OCI-LY7 (cell line): Measurements from ENCODE around the gene USP46. TPM values are rescaled to one million over a fixed set of nuclear protein-coding genes. Genes with fewer than 3 reads are reported as not detected.

Experiments used
- BruUV-seq: library from RNA; stranded (reverse); fragments of 400-500 nt; replicated peaks from 2 replicates; lab custom pipeline; 2021; lab: Mats Ljungman, UMichigan
- CTCF ChIA-PET: fragments of 300-600 bp; sonication (Branson Sonifier 250); formaldehyde crosslinking; loops from one replicate; lab custom pipeline; 2022; ENCODE audit warnings: antibody characterized with exemption; ENCODE audit not compliant: unreplicated experiment; lab: Charles Lee
- POLR2A ChIA-PET: fragments of 300-600 bp; sonication (Branson Sonifier 250); formaldehyde crosslinking; loops from one replicate; lab custom pipeline; 2022; ENCODE audit warnings: antibody characterized with exemption; lab: Charles Lee
- DNase-seq: peaks from one replicate; pipeline ENCODE4 v3.0.0-alpha.2; 2015; ENCODE audit warnings: low spot score
- H2AFZ ChIP-seq: fragments of 200-600 bp; sonication (generic), shearing (Covaris generic); 2 replicates; pipeline ENCODE4 v1.6.1; 2014; ENCODE audit warnings: mild to moderate bottlenecking, antibody characterized with exemption, low read length, moderate library complexity
- H3K27ac ChIP-seq: fragments of 200-600 bp; sonication (generic); 2 replicates; pipeline ENCODE4 v1.5.1; 2014; ENCODE audit warnings: mixed run types, low read depth, mild to moderate bottlenecking, moderate library complexity, low read length, inconsistent platforms; ENCODE audit not compliant: poor library complexity, severe bottlenecking
- H3K36me3 ChIP-seq: fragments of 200-600 bp; sonication (generic); 2 replicates; pipeline ENCODE4 v1.6.1; 2014; ENCODE audit warnings: mild to moderate bottlenecking, antibody characterized with exemption, low read length, moderate library complexity, mixed read lengths; ENCODE audit not compliant: insufficient read depth
- H3K4me1 ChIP-seq: fragments of 200-600 bp; sonication (generic); 2 replicates; pipeline ENCODE4 v1.5.1; 2014; ENCODE audit warnings: mild to moderate bottlenecking, low read length; ENCODE audit not compliant: insufficient read depth, poor library complexity, severe bottlenecking
- H3K4me2 ChIP-seq: fragments of 200-600 bp; sonication (generic); 2 replicates; pipeline ENCODE4 v1.6.1; 2014; ENCODE audit warnings: mild to moderate bottlenecking, low read length
- H3K4me3 ChIP-seq: fragments of 200-600 bp; sonication (generic); 2 replicates; pipeline ENCODE4 v1.5.1; 2014; ENCODE audit warnings: mild to moderate bottlenecking, low read depth, low read length; ENCODE audit not compliant: poor library complexity, severe bottlenecking
- H3K79me2 ChIP-seq: fragments of 200-600 bp; sonication (generic); 2 replicates; pipeline ENCODE4 v1.6.1; 2016; ENCODE audit warnings: low read depth, mild to moderate bottlenecking, low read length, moderate library complexity, mixed read lengths; ENCODE audit not compliant: insufficient read depth
- H3K9me2 ChIP-seq: fragments of 200-600 bp; sonication (generic); 2 replicates; pipeline ENCODE4 v1.6.1; 2016; ENCODE audit warnings: mild to moderate bottlenecking, low read length, mixed read lengths; ENCODE audit not compliant: insufficient read depth
- H3K9me3 ChIP-seq: fragments of 200-600 bp; sonication (generic); 2 replicates; pipeline ENCODE4 v1.6.1; 2014; ENCODE audit warnings: mild to moderate bottlenecking, mixed run types, low read length, mixed read lengths
- H4K20me1 ChIP-seq: fragments of 200-600 bp; sonication (generic); 2 replicates; pipeline ENCODE4 v1.6.1; 2014; ENCODE audit warnings: mild to moderate bottlenecking, antibody characterized with exemption, low read length, moderate library complexity, mixed read lengths; ENCODE audit not compliant: insufficient read depth
- CTCF ChIP-seq: fragments of 200-600 bp; sonication (generic); conservative IDR thresholded peaks from 2 replicates; pipeline ENCODE4 v1.5.1; 2014; ENCODE audit warnings: mild to moderate bottlenecking, antibody characterized with exemption, low read length, moderate library complexity, mixed read lengths
- EZH2phosphoT487 ChIP-seq: fragments of 200-600 bp; sonication (generic); IDR thresholded peaks from 2 replicates; pipeline ENCODE4 v1.6.1; 2018; ENCODE audit warnings: low read depth, borderline replicate concordance, mild to moderate bottlenecking, mixed run types, antibody characterized with exemption, low read length, moderate library complexity, mixed read lengths
- intact Hi-C: fragments of 100-400 bp; cut with micrococcal nuclease; formaldehyde crosslinking; loops from one replicate; pipeline ENCODE4 v1.10.0; 2022; ENCODE audit not compliant: unreplicated experiment
- total RNA-seq, 2 experiments: library from RNA; depleted of rRNA in 1 of 2; stranded (reverse); fragments of >200 nt in 1 of 2; shearing (Covaris generic) in 1 of 2; gene quantifications; 2 replicates each; pipeline ENCODE4 v1.2.3, GENCODE V29; 2014 to 2022

Gene USP46
- total RNA-seq, 2 experiments from 2014 or later = 5.4 to 15.8 TPM

GRCh38 chr4:52551487-52551886 is 107.6 kb downstream of the USP46 start:
- POLR2A ChIA-PET = interaction anchor here (0.6 to 0.8 kb wide), 2 partner anchors 53 to 260 kb away, joined by 3 read pairs; no protein-coding TSS in a partner anchor

GRCh38 chr4:52550186-52550585 is 108.9 kb downstream of the USP46 start:
- no peak for DNase-seq

More at GRCh38 chr4:52551487-52551886, 107.6 kb downstream of the USP46 start:
- H2AFZ ChIP-seq = no peak overlapping the region
- no TSS peak for BruUV-seq
- H4K20me1 ChIP-seq = no peaks in the 10 kb centered on the region
- no peaks in the 10 kb centered on the region for H3K9me3 ChIP-seq
- H3K4me3 ChIP-seq = no peak overlapping the region
- DNase-seq = no peak
- TF ChIP-seq EZH2phosphoT487 = no peak
- no peak for TF ChIP-seq CTCF
- intact Hi-C loops = no loop called here
- H3K79me2 ChIP-seq = no peaks in the 10 kb centered on the region
- CTCF ChIA-PET = no interaction called here
- H3K27ac ChIP-seq = no peak overlapping the region
- no peak overlapping the region for H3K4me2 ChIP-seq
- H3K36me3 ChIP-seq = no peaks in the 10 kb centered on the region
- H3K9me2 ChIP-seq = no peaks in the 10 kb centered on the region
- no peaks in the 10 kb centered on the region for H3K4me1 ChIP-seq

More at GRCh38 chr4:52550186-52550585, 108.9 kb downstream of the USP46 start:
- H2AFZ ChIP-seq = no peak overlapping the region
- no peaks in the 10 kb centered on the region for H3K9me2 ChIP-seq
- H3K79me2 ChIP-seq = no peaks in the 10 kb centered on the region
- TF ChIP-seq CTCF (no peak), EZH2phosphoT487 (no peak)
- POLR2A ChIA-PET = no interaction called here
- no peaks in the 10 kb centered on the region for H3K9me3 ChIP-seq
- no peak overlapping the region for H3K27ac ChIP-seq
- CTCF ChIA-PET = no interaction called here
- H3K4me1 ChIP-seq = no peaks in the 10 kb centered on the region
- H3K4me3 ChIP-seq = no peak overlapping the region
- H3K36me3 ChIP-seq = no peaks in the 10 kb centered on the region
- no peaks in the 10 kb centered on the region for H4K20me1 ChIP-seq
- BruUV-seq = no TSS peak
- H3K4me2 ChIP-seq = no peak overlapping the region
- intact Hi-C loops = no loop called here
